ENCODE results near the gene MON2. TPM values are rescaled to one million over a fixed set of nuclear protein-coding genes. Genes with fewer than 3 reads are reported as not detected.

Gene MON2
- total and polyA plus RNA-seq, 2 of the 8 experiments (the other 6 are each of a cell fraction or from before 2014, with no cell fraction given) = 3.8 to 21.8 TPM

- H4K20me1 ChIP-seq (replicated peaks in 1 of 2; ENCODE audit: control insufficient read depth in 1 of 2, insufficient read depth in 2 of 2, low read length in 2 of 2) = no peaks in the 10 kb centered on the region
- no peak overlapping the region for H3K27ac ChIP-seq (ENCODE audit: low read depth, low read length)
- WGBS, 2 experiments (ENCODE audit: extremely low coverage in 1 of 2, insufficient coverage in 1 of 2, insufficient read length in 1 of 2, insufficient replicate concordance in 2 of 2, low coverage in 1 of 2, low lambda C conversion rate in 2 of 2, missing lambda C conversion rate in 1 of 2) = 90% methylated on average over 2 of the region's 2 CpGs; no CpG with 5 or more reads in 1 of the 2 experiments
- CTCF ChIA-PET (ENCODE audit: partially characterized antibody) = interaction anchor here (0.6 to 2.4 kb wide), 5 partner anchors 9 to 280 kb away, joined by 3 to 5 read pairs (median 3); no protein-coding TSS in a partner anchor
- H2AFZ ChIP-seq (ENCODE audit: low read length) = no peak overlapping the region
- H2BK20ac ChIP-seq (ENCODE audit: low read length) = no peak overlapping the region
- H2BK5ac ChIP-seq (ENCODE audit: low read depth, low read length) = no peak overlapping the region
- no peaks in the 10 kb centered on the region for H3K4me1 ChIP-seq (replicated peaks in 1 of 4; ENCODE audit: control insufficient read depth in 3 of 4, insufficient read depth in 4 of 4, low read length in 3 of 4)
- no peaks in the 10 kb centered on the region for H3K23me2 ChIP-seq (ENCODE audit: low read depth, low read length)
- H3K27me3 ChIP-seq (replicated peaks in 1 of 4; ENCODE audit: control insufficient read depth in 3 of 4, extremely low read depth in 1 of 4, insufficient read depth in 3 of 4, low read length in 3 of 4) = no peaks in the 10 kb centered on the region
- no peak overlapping the region for H4K5ac ChIP-seq (ENCODE audit: insufficient read length, low read depth, low read length)
- H2BK15ac ChIP-seq (ENCODE audit: low read length) = no peak overlapping the region
- no peaks in the 10 kb centered on the region for H3K9me3 ChIP-seq (ENCODE audit: insufficient read depth in 2 of 2, low read depth in 1 of 2, low read length in 1 of 2)
- H3K4me3 ChIP-seq (ENCODE audit: extremely low read depth in 1 of 4, insufficient read depth in 2 of 4, low read depth in 3 of 4, low read length in 4 of 4) = no peak overlapping the region
- H3K79me1 ChIP-seq (ENCODE audit: low read depth, low read length) = no peaks in the 10 kb centered on the region
- H2BK120ac ChIP-seq (replicated peaks; ENCODE audit: low read depth, low read length) = no peak overlapping the region
- no peaks in the 10 kb centered on the region for H3K79me2 ChIP-seq (ENCODE audit: control insufficient read depth in 1 of 2, insufficient read depth in 2 of 2, low read length in 2 of 2)
- H3K23ac ChIP-seq (ENCODE audit: insufficient read length) = no peak overlapping the region
- H3K9ac ChIP-seq (replicated peaks in 1 of 4; ENCODE audit: extremely low read depth in 1 of 4, low read depth in 3 of 4, low read length in 3 of 4) = no peak overlapping the region
- FAIRE-seq = no peak
- no peak overlapping the region for H3K4me2 ChIP-seq (ENCODE audit: insufficient read depth in 1 of 2, low read depth in 2 of 2, low read length in 2 of 2)
- no peak overlapping the region for H2BK12ac ChIP-seq (ENCODE audit: low read depth, low read length)
- POLR2A ChIA-PET (ENCODE audit: partially characterized antibody) = no interaction called here
- no peak overlapping the region for H3K4ac ChIP-seq (replicated peaks; ENCODE audit: insufficient read length, low read depth, low read length)
- H2AK5ac ChIP-seq (ENCODE audit: low read depth, low read length) = no peak overlapping the region
- TF ChIP-seq ASH2L (IDR thresholded peaks at IDR 0.05; ENCODE audit: low read length) (no peak), RAD21 (IDR thresholded peaks at IDR 0.05 in 1 of 2, conservative IDR thresholded peaks at IDR 0.05 in 1 of 2; ENCODE audit: low read depth in 2 of 2, low read length in 2 of 2) (peak; percentile 33 to 40; a peak in 3 of 4 replicates), EZH2 (IDR thresholded peaks at IDR 0.05; ENCODE audit: low read depth, low read length, severe bottlenecking) (no peak)
- no peak overlapping the region for H4K8ac ChIP-seq (ENCODE audit: extremely low read depth, insufficient read depth, low read length)
- DNase-seq (ENCODE audit: low read depth in 1 of 2, low spot score in 2 of 2) = no peak
- H3K14ac ChIP-seq (ENCODE audit: insufficient read length) = no peak overlapping the region
- H3K56ac ChIP-seq (replicated peaks; ENCODE audit: insufficient read length, low read depth, low read length) = no peak overlapping the region
- H3K18ac ChIP-seq (ENCODE audit: extremely low read depth, low read length) = no peak overlapping the region
- H4K91ac ChIP-seq (replicated peaks; ENCODE audit: insufficient read length, low read length) = no peak overlapping the region
- no peaks in the 10 kb centered on the region for H3K36me3 ChIP-seq (ENCODE audit: control insufficient read depth in 2 of 4, insufficient read depth in 4 of 4, low read length in 3 of 4)
Measured at GRCh38 chr12:62522984-62523383, 56.4 kb downstream of the MON2 start.
